ENCODE measurements around the gene NOX4.
"Not testable (repeated sequence)": the region's sequence is repeated elsewhere in the genome, so short reads cannot be mapped to it uniquely, and the experiment has no call there.

GRCh38 chr11:89391654-89392053, 99.5 kb downstream of the NOX4 start:
- not testable (repeated sequence) for TF ChIP-seq EP300 (IDR thresholded peaks at IDR 0.05; ENCODE audit: borderline replicate concordance in 1 of 2, low read depth in 2 of 2, low read length in 2 of 2); CTCF (IDR thresholded peaks at IDR 0.05; ENCODE audit: control extremely low read depth in 1 of 3, insufficient read depth in 1 of 3, low read depth in 1 of 3, low read length in 3 of 3); POLR2AphosphoS5 (IDR thresholded peaks at IDR 0.05; ENCODE audit: low read depth, low read length); RXRA (IDR thresholded peaks at IDR 0.05; ENCODE audit: insufficient read depth, low read depth, low read length); TAF1 (IDR thresholded peaks at IDR 0.05; ENCODE audit: low read depth, low read length); GTF2F1 (IDR thresholded peaks at IDR 0.05; ENCODE audit: borderline replicate concordance, low read depth, low read length); SIN3A (conservative IDR thresholded peaks at IDR 0.05 in 1 of 2, IDR thresholded peaks at IDR 0.05 in 1 of 2; ENCODE audit: low read depth in 1 of 2, low read length in 2 of 2); EZH2 (IDR thresholded peaks at IDR 0.05; ENCODE audit: low read depth, low read length, severe bottlenecking); POLR2A (IDR thresholded peaks at IDR 0.05; ENCODE audit: control extremely low read depth in 1 of 2, low read depth in 2 of 2, low read length in 2 of 2); TEAD4 (IDR thresholded peaks at IDR 0.05; ENCODE audit: low read depth, low read length); PHF8 (conservative IDR thresholded peaks at IDR 0.05; ENCODE audit: low read depth, low read length); EGR1 (IDR thresholded peaks at IDR 0.05; ENCODE audit: borderline replicate concordance, low read depth, low read length); RFX5 (IDR thresholded peaks at IDR 0.05; ENCODE audit: borderline replicate concordance, low read depth, low read length)

All from H1 (cell line).